Keratinocyte (primary cell): ENCODE results near the gene PNKD. TPM values are rescaled to one million over a fixed set of nuclear protein-coding genes. Genes with fewer than 3 reads are reported as not detected.

Experiments
- DNase-seq: peaks from one replicate; pipeline ENCODE4 v3.0.0-alpha.2; 2011; ENCODE audit warnings: low read depth, missing footprints, low spot score
- FAIRE-seq: peaks from 2 replicates; lab custom pipeline; 2011; peaks lifted over from hg19 to GRCh38; lab: Jason Lieb, UNC
- H2AFZ ChIP-seq: 2 replicates; pipeline ENCODE4 v1.6.0; 2012; ENCODE audit warnings: low read length, control low read depth, inconsistent platforms; ENCODE audit not compliant: control insufficient read depth
- H3K27ac ChIP-seq: 2 replicates; pipeline ENCODE4 v1.5.1; 2011; ENCODE audit warnings: low read length; ENCODE audit not compliant: control insufficient read depth, insufficient read depth
- H3K27me3 ChIP-seq: 3 replicates; pipeline ENCODE4 v1.6.0; 2011; ENCODE audit warnings: low read length; ENCODE audit not compliant: control insufficient read depth, insufficient read depth; ENCODE audit errors: extremely low read depth
- H3K36me3 ChIP-seq, 2 experiments: 2 replicates in 1 of 2; 3 replicates in 1 of 2; pipeline ENCODE4 v1.5.1; 2011; ENCODE audit warnings: low read length in 2 of 2, mild to moderate bottlenecking in 1 of 2; ENCODE audit not compliant: control insufficient read depth in 2 of 2, insufficient read depth in 2 of 2; ENCODE audit errors: extremely low read depth in 1 of 2
- H3K4me1 ChIP-seq: 3 replicates; pipeline ENCODE4 v1.5.1; 2011; ENCODE audit warnings: low read length; ENCODE audit not compliant: control insufficient read depth, insufficient read depth; ENCODE audit errors: extremely low read depth
- H3K4me2 ChIP-seq: 3 replicates; pipeline ENCODE4 v1.6.0; 2011; ENCODE audit warnings: low read depth, low read length; ENCODE audit not compliant: control insufficient read depth, insufficient read depth; ENCODE audit errors: extremely low read depth
- H3K4me3 ChIP-seq, 3 experiments: fragments of 200-600 bp in 1 of 3; sonication (generic) in 1 of 3; 2 replicates in 2 of 3; 3 replicates in 1 of 3; pipeline ENCODE4 v1.5.1; 2011 to 2016; ENCODE audit warnings: low read length in 3 of 3, mild to moderate bottlenecking in 3 of 3, control low read depth in 2 of 3, inconsistent platforms in 1 of 3, low read depth in 1 of 3, mixed read lengths in 1 of 3, mixed run types in 1 of 3, moderate library complexity in 1 of 3; ENCODE audit not compliant: control insufficient read depth in 2 of 3, insufficient read depth in 2 of 3; ENCODE audit errors: extremely low read depth in 1 of 3
- H3K79me2 ChIP-seq: 2 replicates; pipeline ENCODE4 v1.6.0; 2012; ENCODE audit warnings: low read length; ENCODE audit not compliant: control insufficient read depth, insufficient read depth
- H3K9ac ChIP-seq: 3 replicates; pipeline ENCODE4 v1.6.0; 2011; ENCODE audit warnings: low read length; ENCODE audit not compliant: control insufficient read depth, insufficient read depth; ENCODE audit errors: extremely low read depth
- H3K9me1 ChIP-seq: 3 replicates; pipeline ENCODE4 v1.6.0; 2011; ENCODE audit warnings: low read length; ENCODE audit not compliant: control insufficient read depth, insufficient read depth; ENCODE audit errors: extremely low read depth
- H3K9me3 ChIP-seq: 2 replicates; pipeline ENCODE4 v1.5.1; 2012; ENCODE audit warnings: low read depth, low read length; ENCODE audit not compliant: control insufficient read depth
- H4K20me1 ChIP-seq: 3 replicates; pipeline ENCODE4 v1.6.0; 2011; ENCODE audit warnings: low read length; ENCODE audit not compliant: control insufficient read depth, insufficient read depth; ENCODE audit errors: extremely low read depth
- EZH2 ChIP-seq: IDR thresholded peaks from one replicate; pipeline ENCODE4 v1.6.1; 2012; ENCODE audit warnings: inconsistent platforms, mild to moderate bottlenecking, low read length, moderate library complexity
- dilution Hi-C: fragments of 300-500 bp; cut with MboI; formaldehyde crosslinking; loops from one replicate; pipeline ENCODE4 v1.7.0; 2020; ENCODE audit warnings: low sequenced_read_pairs; ENCODE audit not compliant: extremely low pct_ligation_motif_present
- polyA plus RNA-seq, 5 experiments: library from polyadenylated mRNA; depleted of rRNA in 3 of 5; stranded (reverse) in 3 of 5; stranded (forward) in 1 of 5; unstranded in 1 of 5; fragments of >200 nt; gene quantifications; 1 replicate in 1 of 5; 2 replicates in 3 of 5; 3 replicates in 1 of 5; pipeline versions ENCODE4 v1.2.1 to v1.2.3, GENCODE V29; 2011 to 2012; ENCODE audit warnings: missing spikeins in 2 of 5, low read depth in 1 of 5, low replicate concordance in 1 of 5
- TF ChIP-seq, protein P1 (sequence below), 3 experiments: IDR thresholded peaks in 1 of 3; conservative IDR thresholded peaks in 1 of 3; optimal IDR thresholded peaks in 1 of 3; 2 replicates in 2 of 3; 3 replicates in 1 of 3; pipeline versions ENCODE3 to v1.5.1; 2011; ENCODE audit warnings: low read length in 3 of 3, mild to moderate bottlenecking in 3 of 3, moderate library complexity in 2 of 3, control low read depth in 1 of 3, inconsistent platforms in 1 of 3; ENCODE audit not compliant: insufficient read depth in 2 of 3; ENCODE audit errors: extremely low read depth in 1 of 3

PNKD gene
- polyA plus RNA-seq, 1 donor (not counting 4 experiments of a cell fraction or from before 2014, with no cell fraction given) = 22.8 TPM

DNA sequence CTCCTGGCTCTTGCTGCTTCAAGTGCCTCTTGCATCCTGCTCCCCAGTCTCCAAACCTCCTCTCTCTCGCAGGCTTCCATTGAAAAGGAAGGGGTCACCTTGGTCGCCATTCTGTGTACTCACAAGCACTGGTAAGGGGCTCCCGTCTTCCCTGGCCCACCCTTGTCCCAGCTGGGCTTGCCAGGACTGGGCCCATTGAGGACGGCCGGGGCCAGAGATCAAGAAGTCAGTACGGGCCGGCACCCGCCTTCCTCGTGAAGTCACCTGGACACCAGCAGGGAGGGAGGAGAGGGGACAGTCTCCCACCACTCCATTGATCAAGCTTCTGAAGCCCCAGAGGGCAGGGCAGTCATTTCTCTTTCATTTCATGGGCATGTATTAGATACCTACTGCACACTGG, 70.3 kb downstream of the PNKD start:
- Histone ChIP-seq H3K9me1 (no peaks in the 10 kb centered on the region), H3K9ac (no peak overlapping the region), H3K27ac (no peak overlapping the region), H3K4me3 (no peak overlapping the region), H3K9me3 (no peaks in the 10 kb centered on the region), H3K4me2 (no peak overlapping the region), H3K4me1 (peaks cover 12% of the 10 kb centered on the region), H2AFZ (no peak overlapping the region), H3K36me3 (no peaks in the 10 kb centered on the region), H3K79me2 (no peaks in the 10 kb centered on the region), H3K27me3 (no peaks in the 10 kb centered on the region), H4K20me1 (no peaks in the 10 kb centered on the region)
- DNase-seq (no peak), FAIRE-seq (no peak)
- TF ChIP-seq, protein P1, sequence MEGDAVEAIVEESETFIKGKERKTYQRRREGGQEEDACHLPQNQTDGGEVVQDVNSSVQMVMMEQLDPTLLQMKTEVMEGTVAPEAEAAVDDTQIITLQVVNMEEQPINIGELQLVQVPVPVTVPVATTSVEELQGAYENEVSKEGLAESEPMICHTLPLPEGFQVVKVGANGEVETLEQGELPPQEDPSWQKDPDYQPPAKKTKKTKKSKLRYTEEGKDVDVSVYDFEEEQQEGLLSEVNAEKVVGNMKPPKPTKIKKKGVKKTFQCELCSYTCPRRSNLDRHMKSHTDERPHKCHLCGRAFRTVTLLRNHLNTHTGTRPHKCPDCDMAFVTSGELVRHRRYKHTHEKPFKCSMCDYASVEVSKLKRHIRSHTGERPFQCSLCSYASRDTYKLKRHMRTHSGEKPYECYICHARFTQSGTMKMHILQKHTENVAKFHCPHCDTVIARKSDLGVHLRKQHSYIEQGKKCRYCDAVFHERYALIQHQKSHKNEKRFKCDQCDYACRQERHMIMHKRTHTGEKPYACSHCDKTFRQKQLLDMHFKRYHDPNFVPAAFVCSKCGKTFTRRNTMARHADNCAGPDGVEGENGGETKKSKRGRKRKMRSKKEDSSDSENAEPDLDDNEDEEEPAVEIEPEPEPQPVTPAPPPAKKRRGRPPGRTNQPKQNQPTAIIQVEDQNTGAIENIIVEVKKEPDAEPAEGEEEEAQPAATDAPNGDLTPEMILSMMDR (optimal IDR thresholded peaks at IDR 0.05 in 1 of 3, IDR thresholded peaks at IDR 0.05 in 1 of 3, conservative IDR thresholded peaks at IDR 0.05 in 1 of 3; ENCODE audit: extremely low read depth in 1 of 3, insufficient read depth in 2 of 3, low read length in 3 of 3) = no peak
- TF ChIP-seq EZH2 = no peak
- dilution Hi-C loops = no loop called here

DNA sequence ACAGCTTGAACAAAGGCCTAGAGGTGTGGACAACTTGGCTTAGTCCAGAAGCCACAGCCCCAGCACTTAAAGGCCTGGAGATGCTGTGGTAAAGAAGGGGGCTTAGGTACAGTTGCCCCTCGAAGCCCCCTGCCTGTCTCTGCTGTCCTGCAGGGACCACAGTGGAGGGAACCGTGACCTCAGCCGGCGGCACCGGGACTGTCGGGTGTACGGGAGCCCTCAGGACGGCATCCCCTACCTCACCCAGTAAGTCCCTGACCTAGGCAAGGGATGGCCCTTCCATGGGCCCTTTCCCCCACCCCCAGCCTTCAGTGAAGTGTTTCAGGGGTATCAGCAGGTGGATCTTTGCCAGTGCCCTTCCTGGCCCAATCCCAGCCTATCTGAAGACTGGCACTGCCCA, 71.1 kb downstream of the PNKD start:
- H3K27me3 ChIP-seq = no peaks in the 10 kb centered on the region
- FAIRE-seq = no peak
- no peak overlapping the region for H3K4me3 ChIP-seq
- no peaks in the 10 kb centered on the region for H3K9me1 ChIP-seq
- DNase-seq = no peak
- no peaks in the 10 kb centered on the region for H3K36me3 ChIP-seq
- H2AFZ ChIP-seq = no peak overlapping the region
- H3K9ac ChIP-seq = no peak overlapping the region
- H3K4me1 ChIP-seq = peaks cover 12% of the 10 kb centered on the region
- dilution Hi-C loops = no loop called here
- no peaks in the 10 kb centered on the region for H4K20me1 ChIP-seq
- no peak overlapping the region for H3K27ac ChIP-seq
- no peak for TF ChIP-seq EZH2
- TF ChIP-seq, protein P1 (optimal IDR thresholded peaks at IDR 0.05 in 1 of 3, IDR thresholded peaks at IDR 0.05 in 1 of 3, conservative IDR thresholded peaks at IDR 0.05 in 1 of 3; ENCODE audit: extremely low read depth in 1 of 3, insufficient read depth in 2 of 3, low read length in 3 of 3) = no peak
- no peaks in the 10 kb centered on the region for H3K79me2 ChIP-seq
- no peaks in the 10 kb centered on the region for H3K9me3 ChIP-seq
- H3K4me2 ChIP-seq = no peak overlapping the region
